Stimulated activated CD8-positive, alpha-beta memory T cell treated with anti-CD3 and anti-CD28 coated beads, Interleukin-2, amount 100 ng/mL, for 48 hours (primary cell): ENCODE measurements around the gene KIAA1614.
"Not testable (repeated sequence)": the region's sequence is repeated elsewhere in the genome, so short reads cannot be mapped to it uniquely, and the experiment has no call there.

Source experiments
- DNase-seq, 2 donors: peaks; one replicate each; pipeline ENCODE4 v3.0.0-alpha.2; 2020; ENCODE audit warnings: low read depth in 2 of 2

The KIAA1614 gene

GRCh38 chr1:180945151-180945550 lies 32.5 kb downstream of the KIAA1614 start:
- no peak for DNase-seq

- no peak for DNase-seq
These were observed 32.9 kb downstream of the KIAA1614 start for GRCh38 chr1:180945551-180945950.

GRCh38 chr1:180946056-180946455 lies 33.4 kb downstream of the KIAA1614 start:
- no peak for DNase-seq

GRCh38 chr1:180946541-180947498 lies 34.1 kb downstream of the KIAA1614 start:
- DNase-seq = no peak

GRCh38 chr1:180947499-180947885 lies 34.8 kb downstream of the KIAA1614 start:
- DNase-seq = no peak

- DNase-seq = no peak
These were observed 35.4 kb downstream of the KIAA1614 start for GRCh38 chr1:180947901-180948640.

- no peak for DNase-seq
These were observed 36.2 kb downstream of the KIAA1614 start for GRCh38 chr1:180948641-180949615.

- DNase-seq = no peak
These were observed 36.9 kb downstream of the KIAA1614 start for GRCh38 chr1:180949616-180950000.

- DNase-seq = no peak
These were observed 37.6 kb downstream of the KIAA1614 start for GRCh38 chr1:180950321-180950720.

- DNase-seq = no peak
These were observed 38.6 kb downstream of the KIAA1614 start for GRCh38 chr1:180951186-180951745.

- no peak for DNase-seq
These were observed 39.3 kb downstream of the KIAA1614 start for GRCh38 chr1:180951836-180952656.

GRCh38 chr1:180952657-180953013 lies 39.9 kb downstream of the KIAA1614 start:
- no peak for DNase-seq

GRCh38 chr1:180953291-180954004 lies 40.8 kb downstream of the KIAA1614 start:
- peak; percentile 2 to 9 for DNase-seq

GRCh38 chr1:180954005-180954800 lies 41.5 kb downstream of the KIAA1614 start:
- peak; percentile 49 to 52 for DNase-seq

- no peak for DNase-seq
These were observed 42.1 kb downstream of the KIAA1614 start for GRCh38 chr1:180954801-180955165.

- DNase-seq = no peak
These were observed 43.4 kb downstream of the KIAA1614 start for GRCh38 chr1:180956028-180956640.

GRCh38 chr1:180959620-180960019 lies 46.9 kb downstream of the KIAA1614 start:
- DNase-seq = not testable (repeated sequence)

- DNase-seq = no peak
These were observed 48.9 kb downstream of the KIAA1614 start for GRCh38 chr1:180961622-180962021.

- no peak for DNase-seq
These were observed 49.5 kb downstream of the KIAA1614 start for GRCh38 chr1:180962178-180962577.
